ENCODE results near the gene PWWP2A. TPM values are rescaled to one million over a fixed set of nuclear protein-coding genes. Genes with fewer than 3 reads are reported as not detected.

The PWWP2A gene
- total RNA-seq, 1 experiment from 2014 or later = 61.1 TPM

GRCh38 chr5:160166973-160167623 is 47.8 kb upstream of the PWWP2A start:
- Mint-ChIP-seq H3K9me3 (no peaks in the 10 kb centered on the region), H3K27ac (peak overlapping the region; percentile 96), H3K27me3 (ENCODE audit: low read depth) (no peaks in the 10 kb centered on the region), H3K36me3 (peaks cover 4% of the 10 kb centered on the region; the same call in 1 of the 2 replicates), H3K4me3 (peak overlapping the region; percentile 38), H3K4me1 (peaks cover 66% of the 10 kb centered on the region)
- ATAC-seq = peak; percentile 10
- TF ChIP-seq ZNF396 (CRISPR knock-in tag; IDR thresholded peaks at IDR 0.05; ENCODE audit: borderline replicate concordance) (peak; percentile 98; the same call in 1 of the 2 replicates), USF2 (CRISPR knock-in tag; IDR thresholded peaks at IDR 0.05) (no peak), ZNF532 (CRISPR knock-in tag; IDR thresholded peaks at IDR 0.05; ENCODE audit: borderline replicate concordance) (peak; percentile 93), ZNF423 (CRISPR knock-in tag; IDR thresholded peaks at IDR 0.05) (0 out of 2 replicates have a peak, but pooled peaks have one; percentile 23), FOXJ3 (CRISPR knock-in tag; IDR thresholded peaks at IDR 0.05; ENCODE audit: borderline replicate concordance) (no peak), MXD4 (CRISPR knock-in tag; IDR thresholded peaks at IDR 0.05; ENCODE audit: borderline replicate concordance) (peak; percentile 75; the same call in 1 of the 2 replicates), ZSCAN18 (CRISPR knock-in tag; IDR thresholded peaks at IDR 0.05) (peak; percentile 96), ESRRA (CRISPR knock-in tag; IDR thresholded peaks at IDR 0.05; ENCODE audit: borderline replicate concordance) (no peak), ZNF671 (CRISPR knock-in tag; IDR thresholded peaks at IDR 0.05) (no peak)
- ChIA-PET CTCF (interaction anchor here (1.3 to 1.8 kb wide), 4 partner anchors 10 to 86 kb away, joined by 3 to 9 read pairs (median 6); no protein-coding TSS in a partner anchor), POLR2A (interaction anchor here (0.6 to 2.6 kb wide), 3 partner anchors 21 to 34 kb away, joined by 4 to 13 read pairs (median 4); no protein-coding TSS in a partner anchor)
- DNase-seq (ENCODE audit: low spot score) = no peak

- CTCF ChIA-PET = interaction anchor here (1.2 to 1.9 kb wide), 8 partner anchors 9 to 179 kb away, joined by 3 to 10 read pairs (median 5); no protein-coding TSS in a partner anchor
- DNase-seq (ENCODE audit: low spot score) (no peak), ATAC-seq (peak; percentile 38)
- peak overlapping the region; percentile 96 for H3K27ac Mint-ChIP-seq
- H3K4me3 Mint-ChIP-seq = peak overlapping the region; percentile 38
- no peaks in the 10 kb centered on the region for H3K27me3 Mint-ChIP-seq (ENCODE audit: low read depth)
- H3K4me1 Mint-ChIP-seq = peaks cover 66% of the 10 kb centered on the region
- POLR2A ChIA-PET = interaction anchor here (0.6 to 2.6 kb wide), 7 partner anchors 10 to 121 kb away, joined by 3 to 13 read pairs (median 4); no protein-coding TSS in a partner anchor
- TF ChIP-seq PRDM15 (CRISPR knock-in tag; IDR thresholded peaks at IDR 0.05) = no peak
- TF ChIP-seq ETV6 (CRISPR knock-in tag; IDR thresholded peaks at IDR 0.05) = peak; percentile 53; the same call in 1 of the 2 replicates
- TF ChIP-seq ZNF416 (CRISPR knock-in tag; IDR thresholded peaks at IDR 0.05) = no peak
- no peak for TF ChIP-seq CBFB (CRISPR knock-in tag; IDR thresholded peaks at IDR 0.05; ENCODE audit: low read depth)
- peak; percentile 85 for TF ChIP-seq USF2 (CRISPR knock-in tag; IDR thresholded peaks at IDR 0.05)
- TF ChIP-seq USF1 (CRISPR knock-in tag; IDR thresholded peaks at IDR 0.05) = peak; percentile 80
- H3K9me3 Mint-ChIP-seq = no peaks in the 10 kb centered on the region
- peaks cover 4% of the 10 kb centered on the region; the same call in 1 of the 2 replicates for H3K36me3 Mint-ChIP-seq
Observed at GRCh38 chr5:160166069-160166972, 47.1 kb upstream of the PWWP2A start.

All from WTC11 (cell line).